AG09309 (cell line): Measurements from ENCODE around the gene KLK2.

Experiments
- DNase-seq: peaks from one replicate; pipeline ENCODE4 v3.0.0-alpha.2; 2010; ENCODE audit warnings: low read depth
- H3K4me3 ChIP-seq: 2 replicates; pipeline ENCODE4 v1.5.1; 2011; ENCODE audit warnings: mild to moderate bottlenecking, low read depth, low read length, moderate library complexity; ENCODE audit not compliant: control insufficient read depth
- CTCF ChIP-seq: IDR thresholded peaks from 2 replicates; pipeline ENCODE4 v1.5.1; 2011; ENCODE audit warnings: mild to moderate bottlenecking, low read depth, low read length, inconsistent platforms; ENCODE audit not compliant: insufficient read depth, control insufficient read depth; ENCODE audit errors: missing control alignments

KLK2 gene

GRCh38 chr19:50837300-50837699 lies 35.9 kb upstream of the KLK2 start:
- H3K4me3 ChIP-seq = no peak overlapping the region
- no peak for TF ChIP-seq CTCF

GRCh38 chr19:50838239-50838638 lies 35.0 kb upstream of the KLK2 start:
- DNase-seq = no peak
- peak; percentile 11 for TF ChIP-seq CTCF
- no peak overlapping the region for H3K4me3 ChIP-seq

More at GRCh38 chr19:50837300-50837699, 35.9 kb upstream of the KLK2 start:
- no peak for DNase-seq

- no peak for TF ChIP-seq CTCF
- no peak overlapping the region for H3K4me3 ChIP-seq
- DNase-seq = no peak
Measured at GRCh38 chr19:50839712-50840655, 33.3 kb upstream of the KLK2 start.

DNA sequence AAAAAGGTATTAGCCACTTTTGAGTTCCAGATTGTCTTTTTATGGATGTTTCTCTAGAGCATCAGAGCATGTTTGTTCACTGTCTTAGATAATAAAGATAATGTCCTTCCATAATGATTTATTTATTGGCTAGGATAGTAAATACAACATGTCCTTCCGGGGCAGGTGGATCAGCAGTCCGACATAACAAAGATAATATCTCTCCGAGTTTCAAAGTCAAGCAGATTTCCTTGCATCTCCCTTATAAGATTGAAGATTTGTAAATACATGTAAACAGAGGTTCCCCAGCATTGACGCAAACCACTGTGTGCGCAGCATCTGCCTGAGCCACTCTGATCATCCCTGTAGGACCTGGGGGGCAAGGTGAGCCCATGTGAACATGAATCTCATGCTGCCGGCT lies 31.1 kb upstream of the KLK2 start:
- TF ChIP-seq CTCF = no peak
- H3K4me3 ChIP-seq = no peak overlapping the region
- DNase-seq = no peak

DNA sequence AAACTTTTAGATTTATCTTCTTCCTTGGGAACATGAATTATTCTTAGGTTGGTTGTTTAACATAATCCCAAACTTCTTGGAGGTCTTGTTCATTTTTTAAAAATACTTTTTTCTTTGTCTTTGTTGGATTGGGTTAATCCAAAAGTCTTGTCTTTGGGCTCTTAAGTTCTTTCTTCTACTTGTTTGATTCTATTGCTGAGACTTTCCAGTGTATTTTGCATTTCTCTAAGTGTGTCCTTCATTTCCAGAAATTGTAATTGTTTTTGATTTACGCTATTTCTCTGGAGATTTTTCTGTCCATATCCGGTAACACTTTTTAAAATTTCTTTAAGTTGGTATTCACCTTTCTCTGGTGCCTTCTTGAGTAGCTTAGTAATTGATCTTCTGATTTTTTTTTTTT lies 30.0 kb upstream of the KLK2 start:
- no peak for DNase-seq
- TF ChIP-seq CTCF = no peak
- no peak overlapping the region for H3K4me3 ChIP-seq

DNA sequence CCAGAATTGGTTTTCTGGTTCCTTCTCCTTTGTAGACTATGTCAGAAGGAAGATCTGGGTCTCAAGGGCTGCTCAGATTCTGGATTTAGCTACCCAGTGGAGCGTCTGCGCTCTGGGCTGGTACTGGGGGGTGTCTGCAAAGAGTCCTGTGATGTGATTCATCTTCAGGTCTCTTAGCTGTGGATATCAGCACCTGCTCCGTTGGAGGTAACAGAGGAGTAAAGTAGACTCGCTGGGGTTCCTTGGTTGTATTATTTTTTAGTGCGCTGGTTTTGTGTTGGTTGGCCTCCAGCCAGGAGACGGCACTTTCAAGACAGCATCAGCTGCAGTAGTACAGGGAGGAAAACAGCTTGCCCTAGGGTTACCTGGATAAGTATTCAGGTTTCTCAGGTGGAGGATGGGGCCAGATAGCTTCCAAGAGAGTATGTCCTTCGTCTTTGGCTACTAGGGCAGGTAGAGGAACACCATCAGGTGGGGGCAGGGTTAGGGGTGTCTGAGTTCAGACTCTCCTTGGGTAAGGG lies 29.5 kb upstream of the KLK2 start:
- H3K4me3 ChIP-seq = no peak overlapping the region
- no peak for DNase-seq
- no peak for TF ChIP-seq CTCF
